Thoracic aorta (tissue), 2 donors: Measurements from ENCODE around the gene IL20RA. TPM values are rescaled to one million over a fixed set of nuclear protein-coding genes. Genes with fewer than 3 reads are reported as not detected.

Experiments used
- ATAC-seq: fragments of 150-250 bp; one replicate; pipeline ENCODE4 v1.8.0; 2017; ENCODE audit warnings: low read depth; ENCODE audit not compliant: insufficient number of reproducible peaks, low FRiP score
- DNase-seq: peaks from one replicate; pipeline ENCODE4 v3.0.0-alpha.2; 2020; ENCODE audit warnings: low spot score
- H3K27ac ChIP-seq, 2 donors: fragments of 200-600 bp; sonication (generic); 1 replicate in 1 of 2; 2 replicates in 1 of 2; pipeline ENCODE4 v1.5.1; 2016; ENCODE audit warnings: mild to moderate bottlenecking in 2 of 2, moderate library complexity in 2 of 2
- H3K27me3 ChIP-seq: fragments of 200-600 bp; sonication (generic); replicated peaks from 2 replicates; pipeline ENCODE4 v1.6.0; 2016; ENCODE audit warnings: mild to moderate bottlenecking; ENCODE audit not compliant: insufficient read depth
- H3K36me3 ChIP-seq: fragments of 200-600 bp; sonication (generic); one replicate; pipeline ENCODE4 v1.5.1; 2016
- H3K4me1 ChIP-seq, 2 donors: fragments of 200-600 bp; sonication (generic); 1 replicate in 1 of 2; 2 replicates in 1 of 2; pipeline versions ENCODE4 v1.5.1 to v1.6.0; 2016; ENCODE audit warnings: low read depth in 2 of 2, mild to moderate bottlenecking in 1 of 2; ENCODE audit not compliant: control insufficient read depth in 1 of 2
- H3K4me3 ChIP-seq: fragments of 200-600 bp; sonication (generic); 2 replicates; pipeline ENCODE4 v1.5.1; 2016; ENCODE audit warnings: mild to moderate bottlenecking
- H3K9me3 ChIP-seq: fragments of 200-600 bp; sonication (generic); 2 replicates; pipeline ENCODE4 v1.5.1; 2016
- CTCF ChIP-seq: fragments of 200-600 bp; sonication (generic); IDR thresholded peaks from one replicate; pipeline ENCODE4 v1.5.1; 2019; ENCODE audit warnings: antibody characterized with exemption
- total RNA-seq, 2 donors: library from RNA; depleted of rRNA; stranded (reverse); fragments of >200 nt; gene quantifications; one replicate each; pipeline versions ENCODE4 v1.1.0 to v1.2.3, GENCODE V29; 2016

The IL20RA gene
- total RNA-seq, 2 donors from 2014 or later, result 0.54 to 1.2 TPM

DNA sequence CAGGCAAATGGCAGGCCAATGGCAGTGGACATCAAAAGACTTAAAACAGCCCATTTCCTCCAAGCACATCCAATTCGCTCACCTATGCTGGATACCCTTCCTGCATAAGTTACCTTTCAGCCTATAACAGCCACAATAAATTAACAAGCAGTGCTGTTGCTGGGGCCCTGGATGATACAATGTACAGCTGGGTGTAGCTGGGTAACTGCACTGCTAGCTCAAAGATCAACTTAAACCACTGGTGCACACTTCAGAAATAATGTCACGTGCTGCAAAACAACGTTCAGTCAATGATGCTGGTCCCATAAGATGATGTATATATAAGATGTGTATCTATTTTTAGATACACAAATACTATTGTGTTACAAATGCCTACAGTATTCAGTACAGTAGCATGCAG lies 13.6 kb downstream of the IL20RA start:
- Histone ChIP-seq H3K4me1 (no peaks in the 10 kb centered on the region), H3K27me3 (no peaks in the 10 kb centered on the region), H3K4me3 (no peak overlapping the region), H3K9me3 (no peaks in the 10 kb centered on the region), H3K36me3 (no peaks in the 10 kb centered on the region), H3K27ac (no peak overlapping the region)
- DNase-seq (no peak), ATAC-seq (no peak)
- no peak for TF ChIP-seq CTCF

DNA sequence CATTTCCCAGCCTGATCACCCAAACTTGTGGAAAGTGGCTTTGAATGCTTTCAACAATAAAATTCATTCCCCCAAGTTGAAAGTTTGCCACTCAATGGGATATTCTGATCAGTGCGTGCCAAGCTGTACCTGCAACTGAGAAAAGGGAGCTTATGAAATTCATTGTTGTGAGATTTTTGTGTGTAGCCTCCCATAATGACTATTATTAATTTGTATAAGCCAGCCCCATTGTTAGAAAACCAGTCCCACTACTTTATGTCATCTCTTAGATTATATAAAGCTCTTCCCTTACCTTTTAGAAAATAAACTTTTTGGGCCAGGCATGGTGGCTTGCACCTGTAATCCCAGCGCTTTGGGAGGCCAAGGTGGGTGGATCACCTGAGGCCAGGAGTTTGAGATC lies 15.9 kb downstream of the IL20RA start:
- Histone ChIP-seq H3K36me3 (no peaks in the 10 kb centered on the region), H3K27ac (no peak overlapping the region), H3K27me3 (no peaks in the 10 kb centered on the region), H3K4me1 (no peaks in the 10 kb centered on the region), H3K9me3 (no peaks in the 10 kb centered on the region), H3K4me3 (no peak overlapping the region)
- ATAC-seq (no peak), DNase-seq (no peak)
- no peak for TF ChIP-seq CTCF

- Histone ChIP-seq H3K4me3 (no peak overlapping the region), H3K27ac (no peak overlapping the region), H3K27me3 (no peaks in the 10 kb centered on the region), H3K4me1 (no peaks in the 10 kb centered on the region), H3K9me3 (no peaks in the 10 kb centered on the region), H3K36me3 (no peaks in the 10 kb centered on the region)
- no peak for TF ChIP-seq CTCF
- no peak for ATAC-seq
- no peak for DNase-seq
Observed at GRCh38 chr6:137025786-137026730, 18.7 kb downstream of the IL20RA start.

DNA sequence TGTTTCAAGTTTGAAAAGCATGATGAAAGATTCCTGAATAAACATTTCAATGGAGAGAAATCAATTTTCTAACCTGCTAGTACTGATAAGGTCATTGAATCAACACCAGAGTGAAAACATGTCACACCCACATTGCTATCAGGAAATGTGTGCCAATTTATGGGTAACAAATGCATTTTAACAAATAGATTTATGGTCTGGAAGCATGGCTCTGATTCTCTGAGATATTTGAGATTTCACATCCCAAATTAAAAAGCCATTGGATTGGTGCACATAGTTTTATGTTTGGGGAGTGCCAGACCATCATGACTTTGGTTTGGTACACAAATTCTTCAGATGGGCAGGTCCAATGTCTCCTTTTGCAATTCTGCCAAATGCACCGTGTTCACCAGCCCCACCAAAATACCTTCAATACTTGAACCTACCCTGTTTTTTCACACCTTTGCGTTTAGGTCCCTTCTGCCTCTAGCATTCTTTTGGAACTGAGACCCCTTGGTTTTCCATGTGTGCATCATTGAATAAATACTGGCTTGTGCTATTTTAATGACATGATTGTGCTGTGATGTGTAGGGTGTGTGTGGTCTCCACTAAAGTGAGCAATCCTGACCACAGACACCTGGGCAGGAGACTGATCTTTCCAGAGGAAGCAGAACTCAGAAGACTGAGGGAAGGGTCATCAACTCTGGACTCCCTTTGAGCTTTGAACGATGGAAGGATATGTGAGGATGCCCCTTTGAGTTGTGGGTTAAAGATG lies 20.4 kb downstream of the IL20RA start:
- no peak for TF ChIP-seq CTCF
- no peak overlapping the region for H3K4me3 ChIP-seq
- H3K36me3 ChIP-seq, result no peaks in the 10 kb centered on the region
- ATAC-seq, result no peak
- H3K27me3 ChIP-seq, result no peaks in the 10 kb centered on the region
- no peak overlapping the region for H3K27ac ChIP-seq
- H3K9me3 ChIP-seq, result no peaks in the 10 kb centered on the region
- no peak for DNase-seq
- no peaks in the 10 kb centered on the region for H3K4me1 ChIP-seq

- H3K9me3 ChIP-seq, result no peaks in the 10 kb centered on the region
- no peaks in the 10 kb centered on the region for H3K4me1 ChIP-seq
- no peak for TF ChIP-seq CTCF
- no peak overlapping the region for H3K27ac ChIP-seq
- DNase-seq, result no peak
- no peaks in the 10 kb centered on the region for H3K36me3 ChIP-seq
- ATAC-seq, result no peak
- no peaks in the 10 kb centered on the region for H3K27me3 ChIP-seq
- H3K4me3 ChIP-seq, result no peak overlapping the region
Observed at GRCh38 chr6:137020776-137021175, 24.0 kb downstream of the IL20RA start.
